Muscle of leg (tissue), 16 donors: ENCODE measurements around the gene CHRFAM7A. TPM values are rescaled to one million over a fixed set of nuclear protein-coding genes. Genes with fewer than 3 reads are reported as not detected.
"Not testable (repeated sequence)": the region's sequence is repeated elsewhere in the genome, so short reads cannot be mapped to it uniquely, and the experiment has no call there.

ENCODE experiments used
- DNase-seq: peaks from one replicate; pipeline ENCODE4 v3.0.0; 2013
- H3K27ac ChIP-seq: one replicate; pipeline ENCODE4 v1.5.1; 2013; ENCODE audit warnings: mild to moderate bottlenecking, low read length, control low read depth
- H3K27me3 ChIP-seq: one replicate; pipeline ENCODE4 v1.6.1; 2013; ENCODE audit warnings: low read length; ENCODE audit not compliant: control insufficient read depth, insufficient read depth
- H3K36me3 ChIP-seq: one replicate; pipeline ENCODE4 v1.6.1; 2013; ENCODE audit warnings: low read length; ENCODE audit not compliant: control insufficient read depth, insufficient read depth
- H3K4me1 ChIP-seq: one replicate; pipeline ENCODE4 v1.6.1; 2013; ENCODE audit warnings: low read length; ENCODE audit not compliant: control insufficient read depth, insufficient read depth
- H3K4me3 ChIP-seq: one replicate; pipeline ENCODE4 v1.5.1; 2013; ENCODE audit warnings: low read length, control low read depth
- H3K9me3 ChIP-seq: replicated peaks from 2 replicates; pipeline ENCODE4 v1.6.1; 2013; ENCODE audit warnings: low read depth, low read length; ENCODE audit not compliant: control insufficient read depth
- WGBS: methylation state at CpG from one replicate; pipeline ENCODE4 v1.1.5; 2013; ENCODE audit warnings: missing lambda C conversion rate; ENCODE audit not compliant: insufficient coverage; 5-methylcytosine and 5-hydroxymethylcytosine counted together
- long read RNA-seq, 11 donors: transcript quantifications; one replicate each; lab custom pipeline, GENCODE V29; 2026
- polyA plus RNA-seq, 8 donors: library from polyadenylated mRNA; unstranded; fragments of 120-200 nt; gene quantifications; one replicate each; pipeline versions ENCODE4 v1.2.1 to v1.2.3, GENCODE V29; 2013; ENCODE audit warnings: inconsistent platforms in 1 of 8, low replicate concordance in 1 of 8; ENCODE audit not compliant: insufficient read length in 8 of 8, insufficient read depth in 1 of 8
- total RNA-seq: library from RNA; stranded (reverse); fragments of 120-200 nt; gene quantifications from one replicate; pipeline ENCODE4 v1.2.4, GENCODE V29; 2013

The CHRFAM7A gene
- total RNA-seq = 0.62 TPM
- polyA plus RNA-seq = 1 to 10 TPM in 7 of 8 donors, under 1 TPM in 1; 0.66 to 2.4 (median 1.2) TPM
- long read RNA-seq, donor 1 = 0 reads
- long read RNA-seq, donor 2 = 0 reads
- long read RNA-seq, donor 3 = 0 reads
- long read RNA-seq, donor 4 = 0 reads
- long read RNA-seq, donor 5, full-length matches to known transcripts = 1 of 1 reads
- long read RNA-seq, donor 5, partial matches to known transcripts = 0 of 1 reads
- long read RNA-seq, donor 5, other reads (novel, unspliced or antisense) = 0 of 1 reads
- long read RNA-seq, donor 6, partial matches to known transcripts = 0 of 1 reads
- long read RNA-seq, donor 6, other reads (novel, unspliced or antisense) = 0 of 1 reads
- long read RNA-seq, donor 7 = 0 reads
- long read RNA-seq, donor 8 = 0 reads
- long read RNA-seq, donor 9 = 0 reads
- long read RNA-seq, donor 10 = 0 reads
- long read RNA-seq, donor 11 = 0 reads

GRCh38 chr15:30392766-30393663, at the start of gene CHRFAM7A:
CHRFAM7A (minus strand) TSS chr15:30393540; CDS start chr15:30383351, 10,189 bp downstream.
- H3K4me1 ChIP-seq, H3K4me3 ChIP-seq, H3K36me3 ChIP-seq, DNase-seq, H3K27ac ChIP-seq, H3K9me3 ChIP-seq, H3K27me3 ChIP-seq: not testable (repeated sequence)
- WGBS = no CpG with 5 or more reads among the region's 74 CpGs

DNA sequence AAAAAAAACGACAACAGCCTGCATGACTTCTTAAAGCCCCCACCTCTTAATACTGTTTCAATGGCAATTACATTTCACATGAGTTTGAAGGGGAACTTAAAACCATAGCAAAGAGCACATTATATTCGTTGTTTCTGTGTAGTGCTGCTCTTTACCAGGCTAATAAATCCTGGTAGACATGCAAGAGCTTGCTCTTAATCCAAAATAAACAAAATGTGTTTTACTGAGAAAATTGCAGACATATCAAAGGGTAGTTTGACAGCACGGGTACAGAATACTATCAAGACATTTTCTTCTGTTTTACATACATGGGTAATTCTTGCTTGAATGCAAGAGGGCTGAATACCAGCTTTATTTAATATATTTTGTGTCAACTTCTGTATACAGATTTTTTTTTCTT, 45.0 kb upstream of the CHRFAM7A start:
- H3K4me1 ChIP-seq, H3K36me3 ChIP-seq, DNase-seq, H3K4me3 ChIP-seq, H3K9me3 ChIP-seq, H3K27ac ChIP-seq, H3K27me3 ChIP-seq: not testable (repeated sequence)
- no CpG with 5 or more reads among the region's 3 CpGs for WGBS

GRCh38 chr15:30435878-30436277, 42.5 kb upstream of the CHRFAM7A start:
- H3K27me3 ChIP-seq, H3K4me3 ChIP-seq, H3K27ac ChIP-seq, H3K4me1 ChIP-seq, H3K36me3 ChIP-seq, H3K9me3 ChIP-seq, DNase-seq: not testable (repeated sequence)
- WGBS = no CpG with 5 or more reads among the region's 5 CpGs

GRCh38 chr15:30420723-30421122, 27.4 kb upstream of the CHRFAM7A start:
- H3K27ac ChIP-seq, H3K27me3 ChIP-seq, H3K4me3 ChIP-seq, H3K9me3 ChIP-seq, H3K36me3 ChIP-seq, DNase-seq, H3K4me1 ChIP-seq: not testable (repeated sequence)
- 100% methylated on average over 1 of the region's 6 CpGs for WGBS

DNA sequence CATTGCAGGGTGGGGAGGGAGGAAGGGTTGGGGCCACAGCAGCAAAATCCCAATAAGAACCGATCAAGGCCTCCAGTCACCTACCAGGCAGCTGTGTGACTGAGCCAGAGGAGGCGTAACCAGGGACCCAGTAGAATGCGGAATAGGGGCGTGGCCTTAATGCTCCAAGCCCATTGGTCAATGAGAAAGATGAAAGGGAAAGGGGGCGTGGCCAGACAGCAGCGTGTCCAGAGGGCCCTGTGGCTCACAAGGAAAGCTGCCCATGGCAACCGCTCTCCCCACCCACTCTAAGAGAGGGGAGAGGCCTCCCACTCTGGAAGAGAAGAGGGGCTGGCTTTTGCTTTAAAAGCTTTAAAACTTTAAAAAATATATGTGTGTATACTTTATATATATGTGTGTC, 20.8 kb upstream of the CHRFAM7A start, which contains the start of gene GOLGA8R:
TSS of gene GOLGA8R (minus strand) at position 101 of the 400 bp plus-strand sequence. CDS start at position 3, 98 bp downstream.
- DNase-seq = not testable (repeated sequence)
- no CpG with 5 or more reads among the region's 7 CpGs for WGBS

DNA sequence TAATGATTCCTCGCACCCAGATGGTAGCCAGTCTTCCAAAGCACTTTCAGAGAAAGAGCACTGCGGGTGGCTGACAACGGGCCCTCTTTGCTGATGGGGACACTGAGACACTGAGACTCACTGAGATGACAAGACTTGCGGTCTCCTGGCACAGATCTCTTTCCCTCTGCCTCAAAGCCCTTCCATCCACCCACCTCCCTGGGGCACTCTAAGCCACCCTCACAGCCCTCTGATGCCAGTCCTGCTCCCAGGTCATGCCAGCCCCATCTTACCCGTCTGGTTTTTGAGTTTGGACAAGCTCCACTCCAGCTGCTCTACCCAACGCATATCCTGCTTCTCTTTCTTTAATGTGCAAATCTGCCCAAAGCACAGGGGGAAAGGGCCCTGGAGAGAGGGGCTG, 14.3 kb upstream of the CHRFAM7A start:
- 91% methylated on average over 3 of the region's 6 CpGs for WGBS
- not testable (repeated sequence) for DNase-seq

More for the DNA sequence above, 20.8 kb upstream of the CHRFAM7A start, which contains the start of gene GOLGA8R:
- not testable (repeated sequence) for H3K4me1 ChIP-seq, H3K27ac ChIP-seq, H3K27me3 ChIP-seq, H3K4me3 ChIP-seq, H3K9me3 ChIP-seq, H3K36me3 ChIP-seq

DNA sequence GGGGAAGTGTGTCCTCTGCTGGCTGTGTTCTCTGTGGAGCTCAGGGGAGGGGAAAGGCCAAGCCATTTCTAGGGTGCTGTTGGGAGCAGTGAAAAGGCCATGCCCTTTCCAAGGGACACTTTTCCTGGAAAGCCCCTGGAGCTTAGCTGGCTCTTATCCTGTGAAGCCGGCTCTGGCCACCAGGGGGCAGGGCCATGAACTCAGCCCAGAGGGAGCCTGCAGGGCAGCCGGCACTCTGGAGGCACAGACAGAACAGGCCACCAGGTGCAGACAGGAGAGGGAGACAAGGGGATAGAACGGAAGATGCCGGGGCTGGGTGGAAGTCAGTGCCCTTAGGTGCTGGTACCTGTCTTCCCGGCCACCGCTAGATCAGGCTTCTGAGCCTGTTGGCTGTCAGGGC, 5.6 kb upstream of the CHRFAM7A start:
- not testable (repeated sequence) for H3K9me3 ChIP-seq, H3K27ac ChIP-seq, H3K4me1 ChIP-seq, H3K4me3 ChIP-seq, H3K36me3 ChIP-seq, DNase-seq, H3K27me3 ChIP-seq
- whole genome bisulfite sequencing = no CpG with 5 or more reads among the region's 6 CpGs

More for the DNA sequence above, 14.3 kb upstream of the CHRFAM7A start:
- H3K27me3 ChIP-seq, H3K27ac ChIP-seq, H3K9me3 ChIP-seq, H3K4me1 ChIP-seq, H3K4me3 ChIP-seq, H3K36me3 ChIP-seq: not testable (repeated sequence)

DNA sequence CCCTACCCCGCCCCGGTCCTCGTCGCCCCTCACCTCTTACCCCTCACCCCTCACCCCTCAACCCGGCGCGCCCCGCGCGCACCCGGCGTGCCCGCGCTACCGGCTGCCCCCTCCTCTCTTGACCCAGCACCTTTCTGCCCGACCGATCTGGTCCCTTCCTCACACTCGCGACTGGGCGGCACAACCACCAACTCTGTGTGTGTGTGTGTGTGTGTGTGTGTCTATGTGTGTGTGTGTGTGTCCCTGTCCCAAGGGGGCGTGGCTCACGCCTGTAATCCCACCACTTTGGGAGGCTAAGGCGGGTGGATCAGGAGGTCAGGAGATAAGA, 288 bp upstream of the CHRFAM7A start:
- not testable (repeated sequence) for H3K4me3 ChIP-seq, DNase-seq, H3K27ac ChIP-seq, H3K9me3 ChIP-seq, H3K27me3 ChIP-seq, H3K4me1 ChIP-seq, H3K36me3 ChIP-seq
- no CpG with 5 or more reads among the region's 23 CpGs for WGBS

DNA sequence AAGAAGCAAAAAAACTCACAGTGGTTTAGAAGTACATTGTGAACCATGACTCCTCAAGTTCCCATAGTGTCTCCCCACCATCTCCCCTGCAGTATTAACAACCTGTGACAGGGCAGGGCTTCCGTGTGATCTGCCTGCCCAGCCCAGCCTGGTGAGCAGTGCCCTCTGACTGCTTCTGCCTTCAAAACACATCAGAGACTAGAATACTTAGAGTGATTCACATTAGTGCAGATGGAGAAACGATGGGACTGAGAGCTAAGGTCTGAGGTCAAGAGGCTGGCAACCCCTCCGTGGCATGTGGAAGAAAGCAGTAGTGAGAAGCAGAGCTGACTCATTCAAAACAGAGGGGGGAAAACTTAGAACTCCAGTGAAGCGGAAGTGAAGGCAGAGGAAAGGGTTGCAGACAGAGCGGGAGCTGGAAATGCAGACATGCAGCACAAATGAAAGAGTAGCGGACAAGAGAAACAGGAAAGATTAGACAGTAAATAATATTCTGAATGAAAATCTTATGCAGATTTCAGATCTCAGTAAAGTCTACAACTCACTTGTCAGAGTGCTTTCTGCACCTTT, 6.9 kb downstream of the CHRFAM7A start:
- not testable (repeated sequence) for H3K9me3 ChIP-seq, H3K27ac ChIP-seq, DNase-seq, H3K4me1 ChIP-seq, H3K4me3 ChIP-seq, H3K36me3 ChIP-seq, H3K27me3 ChIP-seq
- no CpG with 5 or more reads among the region's 6 CpGs for WGBS

DNA sequence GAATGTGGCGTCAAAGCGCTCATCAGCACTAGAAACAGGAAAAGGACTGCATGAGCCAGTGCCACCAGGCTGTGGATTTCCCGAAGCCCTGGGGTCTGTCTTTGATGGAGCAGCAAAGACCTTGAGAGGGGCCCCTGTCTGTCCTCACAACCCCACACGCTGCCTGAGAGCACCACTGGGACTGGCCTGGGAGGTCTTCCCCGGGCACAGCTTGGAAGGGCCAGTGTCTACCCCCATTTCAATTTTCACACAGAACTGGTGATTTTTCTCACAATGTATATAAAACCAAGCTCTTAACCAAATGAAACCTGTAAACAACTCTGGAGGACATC, 16.3 kb downstream of the CHRFAM7A start:
- DNase-seq, H3K36me3 ChIP-seq, H3K4me1 ChIP-seq, H3K4me3 ChIP-seq, H3K9me3 ChIP-seq, H3K27me3 ChIP-seq, H3K27ac ChIP-seq: not testable (repeated sequence)
- WGBS = no CpG with 5 or more reads among the region's 5 CpGs
